GM10266 (cell line): ENCODE measurements around the gene ZNF574.

Experiments used
- DNase-seq: peaks from one replicate; pipeline ENCODE4 v3.0.0; 2012; ENCODE audit errors: extremely low spot score
- TF ChIP-seq, protein P1 (sequence below): IDR thresholded peaks from 2 replicates; pipeline ENCODE4 v1.5.1; 2012; ENCODE audit warnings: mild to moderate bottlenecking, low read depth; ENCODE audit not compliant: control insufficient read depth, insufficient read depth; ENCODE audit errors: missing control alignments

Gene ZNF574

DNA sequence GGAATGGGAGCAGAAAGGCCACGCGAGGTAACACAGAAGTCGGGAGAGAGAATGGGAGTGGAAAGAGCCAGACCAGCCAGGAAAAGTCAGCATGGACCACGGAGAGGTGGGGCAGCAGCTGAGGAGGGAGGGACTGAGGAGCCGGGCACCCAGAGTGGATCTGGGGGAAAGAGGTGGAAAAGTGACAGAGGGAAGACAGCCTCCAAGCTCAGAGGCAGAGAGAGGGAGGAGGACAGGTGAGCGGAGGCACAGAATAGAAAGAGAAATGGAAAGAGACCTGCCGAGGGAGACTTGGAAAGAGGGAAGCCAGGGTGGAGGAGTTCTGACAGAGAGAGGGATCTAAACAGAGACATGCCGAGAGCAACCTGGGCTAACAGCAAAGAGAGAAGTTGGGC is 7.6 kb upstream of the ZNF574 start:
- no peak for DNase-seq
- TF ChIP-seq, protein P1, sequence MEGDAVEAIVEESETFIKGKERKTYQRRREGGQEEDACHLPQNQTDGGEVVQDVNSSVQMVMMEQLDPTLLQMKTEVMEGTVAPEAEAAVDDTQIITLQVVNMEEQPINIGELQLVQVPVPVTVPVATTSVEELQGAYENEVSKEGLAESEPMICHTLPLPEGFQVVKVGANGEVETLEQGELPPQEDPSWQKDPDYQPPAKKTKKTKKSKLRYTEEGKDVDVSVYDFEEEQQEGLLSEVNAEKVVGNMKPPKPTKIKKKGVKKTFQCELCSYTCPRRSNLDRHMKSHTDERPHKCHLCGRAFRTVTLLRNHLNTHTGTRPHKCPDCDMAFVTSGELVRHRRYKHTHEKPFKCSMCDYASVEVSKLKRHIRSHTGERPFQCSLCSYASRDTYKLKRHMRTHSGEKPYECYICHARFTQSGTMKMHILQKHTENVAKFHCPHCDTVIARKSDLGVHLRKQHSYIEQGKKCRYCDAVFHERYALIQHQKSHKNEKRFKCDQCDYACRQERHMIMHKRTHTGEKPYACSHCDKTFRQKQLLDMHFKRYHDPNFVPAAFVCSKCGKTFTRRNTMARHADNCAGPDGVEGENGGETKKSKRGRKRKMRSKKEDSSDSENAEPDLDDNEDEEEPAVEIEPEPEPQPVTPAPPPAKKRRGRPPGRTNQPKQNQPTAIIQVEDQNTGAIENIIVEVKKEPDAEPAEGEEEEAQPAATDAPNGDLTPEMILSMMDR = no peak

DNA sequence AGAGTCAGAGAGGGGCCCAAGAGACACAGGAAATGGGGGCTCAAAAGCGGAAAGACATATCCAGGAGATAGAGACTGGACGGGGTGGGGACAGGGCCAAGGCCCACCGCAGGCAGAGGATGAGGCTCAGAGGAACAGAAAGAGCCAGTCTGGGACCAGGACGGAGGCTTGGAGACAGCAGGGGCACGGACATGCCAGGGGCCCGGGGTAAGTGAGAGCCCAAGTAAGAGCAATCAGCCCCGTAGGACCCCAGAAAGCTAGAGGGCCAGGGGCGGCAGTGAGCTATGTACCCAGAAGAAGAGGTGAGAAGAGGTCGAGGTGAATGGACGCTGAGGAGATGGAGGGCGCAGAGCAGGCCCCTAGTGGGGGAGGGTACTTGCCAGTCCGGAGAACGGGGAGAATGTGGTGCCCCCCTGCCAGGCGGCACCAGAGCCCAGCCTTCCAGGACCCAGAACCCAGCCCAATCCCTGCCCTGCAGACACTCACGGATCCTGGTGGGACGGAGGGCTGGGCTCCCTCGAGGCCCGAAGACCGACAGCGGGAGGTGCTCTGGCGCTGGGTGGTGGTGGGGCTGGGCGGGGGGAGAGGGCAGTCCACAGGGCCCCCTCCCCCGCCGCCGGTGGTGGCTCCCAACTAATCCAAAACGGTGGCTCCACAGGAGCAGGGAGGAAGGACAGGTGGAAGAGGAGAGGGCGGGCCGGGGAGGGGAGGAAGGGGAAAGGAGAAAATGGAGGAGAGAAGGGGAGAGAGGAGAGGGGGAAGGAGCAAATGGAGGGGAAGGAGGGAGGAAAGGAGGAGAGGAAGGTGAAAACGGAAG is 7.0 kb upstream of the ZNF574 start:
- TF ChIP-seq, protein P1 = no peak
- no peak for DNase-seq

DNA sequence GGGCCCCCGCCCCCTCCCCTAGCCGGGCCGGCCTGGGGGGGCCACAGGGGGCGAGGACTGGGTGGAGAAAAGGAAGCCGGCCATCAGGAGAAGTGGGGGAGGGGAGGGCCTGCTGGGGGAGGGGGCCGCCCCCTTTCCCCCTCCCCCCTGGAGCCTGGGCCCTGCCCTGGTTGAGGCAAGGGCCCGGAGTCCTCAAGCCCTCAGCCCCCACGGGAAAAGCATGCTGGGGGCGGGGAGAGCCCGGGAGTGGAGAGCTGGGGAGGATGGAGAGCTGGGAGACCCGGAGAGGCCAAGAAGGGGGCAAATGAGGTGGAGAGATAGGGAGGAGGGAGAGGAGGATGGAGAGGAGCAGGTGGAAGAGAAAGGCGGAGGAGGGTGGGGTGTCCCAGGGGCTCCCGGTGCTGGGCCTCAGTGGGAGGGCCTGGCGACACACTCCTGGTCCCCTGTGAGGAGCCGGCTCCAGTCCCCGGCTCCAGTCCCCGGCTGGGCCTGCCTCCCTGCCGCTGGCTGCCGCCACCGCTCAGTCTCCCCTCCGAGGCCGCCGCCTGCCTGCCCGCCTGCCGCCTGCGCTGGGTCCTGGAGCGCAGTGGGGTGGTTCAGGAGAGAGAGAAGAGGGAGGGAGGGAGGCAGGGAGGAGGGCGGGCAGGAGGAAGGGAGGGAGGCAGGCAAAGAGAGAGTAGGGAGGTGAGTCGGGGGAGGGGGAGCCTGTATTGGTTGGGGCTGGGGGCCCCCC is 6.2 kb upstream of the ZNF574 start, which contains the start of gene GRIK5:
Gene GRIK5, minus strand, starts transcription at position 588 of the 733 bp plus-strand sequence. CDS start 4,436 bp downstream, outside the sequence.
- no peak for DNase-seq
- TF ChIP-seq, protein P1 = no peak

DNA sequence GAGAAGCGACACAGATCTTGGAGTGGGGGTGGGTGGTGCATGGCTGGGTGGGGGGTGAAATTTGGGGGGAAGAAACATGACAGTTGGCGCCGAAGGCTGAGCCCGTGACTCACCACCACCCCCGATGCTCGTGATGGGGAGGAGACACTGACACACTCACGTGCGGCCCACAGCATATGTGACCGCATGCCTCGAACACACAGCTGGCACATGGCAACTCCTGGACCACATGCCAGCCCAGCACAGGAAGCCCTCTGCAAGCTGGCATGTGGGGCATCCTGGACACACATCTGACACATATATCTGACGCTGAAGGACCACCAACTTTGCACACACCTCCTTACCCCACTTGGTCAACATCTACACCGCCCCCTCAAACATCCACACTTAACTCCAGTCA is 4.7 kb upstream of the ZNF574 start:
- TF ChIP-seq, protein P1 = no peak

DNA sequence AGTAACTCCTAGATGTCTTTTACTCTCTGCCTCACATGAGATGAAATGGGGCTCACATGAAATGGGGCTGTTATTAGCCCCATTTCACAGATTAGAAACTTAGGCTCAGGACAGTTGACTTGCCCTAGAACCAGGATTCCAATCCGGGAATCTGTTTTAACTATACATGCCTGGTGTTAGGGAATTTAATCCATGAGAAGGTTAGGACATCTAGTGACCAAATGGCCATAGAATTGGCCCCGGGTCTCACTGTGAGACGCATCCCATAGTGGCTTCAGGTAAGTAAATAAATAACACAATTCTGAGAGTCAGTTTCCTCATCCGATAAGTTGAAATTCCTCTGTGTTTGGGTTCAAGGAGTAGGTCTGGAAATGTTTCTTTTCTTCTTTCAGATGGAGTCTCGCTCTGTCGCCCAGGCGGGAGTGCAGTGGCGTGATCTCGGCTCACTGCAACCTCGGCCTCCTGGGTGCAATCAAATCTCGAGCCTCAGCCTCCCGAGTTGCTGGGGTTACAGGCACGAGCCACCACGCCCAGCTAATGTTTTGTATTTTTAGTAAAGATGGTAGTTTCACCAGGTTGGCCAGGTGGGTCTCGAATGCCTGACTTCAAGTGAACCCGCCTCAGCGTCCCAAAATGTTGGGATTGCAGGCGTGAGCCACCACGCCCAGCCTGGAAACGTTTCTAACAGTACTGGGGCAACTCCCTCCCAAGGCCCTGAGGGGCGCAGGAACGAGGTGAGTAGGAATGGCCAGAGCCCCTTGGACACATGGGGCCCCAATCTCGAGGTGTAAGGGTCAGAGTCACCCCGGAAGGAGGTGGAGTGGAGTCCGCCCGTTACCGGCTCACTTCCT is 1.2 kb upstream of the ZNF574 start:
- TF ChIP-seq, protein P1 = no peak
- DNase-seq = peak; percentile 61

More for the DNA sequence above, 4.7 kb upstream of the ZNF574 start:
- no peak for DNase-seq

DNA sequence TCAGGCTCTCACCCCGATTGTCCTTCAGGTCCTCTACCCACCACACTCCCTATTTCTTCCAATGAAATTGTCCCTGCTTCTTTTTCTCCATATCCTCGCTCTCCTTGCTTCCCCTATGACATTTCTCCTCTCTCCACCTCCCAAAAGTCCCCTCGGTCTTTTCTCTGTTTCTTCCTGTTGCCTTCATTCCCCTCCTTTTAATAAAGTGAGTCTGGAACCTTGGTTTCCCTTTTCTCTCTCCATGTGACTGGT is 676 bp upstream of the ZNF574 start:
- peak; percentile 51 for DNase-seq
- TF ChIP-seq, protein P1 = no peak

DNA sequence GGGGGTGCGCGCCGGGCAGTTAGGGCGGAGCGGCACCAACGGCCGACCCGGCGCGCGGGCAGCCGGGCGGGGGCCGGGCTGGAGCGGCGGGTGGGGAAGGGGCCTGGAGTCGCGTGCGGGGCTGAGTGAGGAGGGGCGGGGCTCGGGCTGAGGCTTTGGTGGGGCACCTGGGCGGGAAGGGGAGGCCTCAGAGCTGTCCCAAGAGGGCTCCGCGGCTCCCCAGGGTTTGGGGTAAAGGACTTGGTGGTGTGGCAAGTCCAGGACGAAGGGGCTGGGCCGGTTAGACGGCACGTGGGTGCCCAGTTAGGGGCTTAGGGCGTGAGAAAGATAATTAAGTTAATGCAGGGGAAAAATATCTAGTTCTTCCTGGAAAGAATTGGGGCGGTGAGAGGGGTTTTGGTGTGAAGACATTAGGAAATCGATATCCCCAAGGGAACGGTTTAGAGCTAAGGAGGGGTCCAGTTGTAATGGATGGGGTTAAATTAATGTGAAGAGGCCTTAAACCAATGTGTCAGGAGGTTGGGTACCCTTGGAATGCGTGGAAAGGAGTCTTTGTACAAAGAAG is 496 bp downstream of the ZNF574 start:
- TF ChIP-seq, protein P1 = no peak
- no peak for DNase-seq
